G401.6 (cell line): Measurements from ENCODE around the gene COQ10B.
A peak's percentile ranks its signal among the peaks of the same experiment; 100 is the strongest.
"Not testable (repeated sequence)": the region's sequence is repeated elsewhere in the genome, so short reads cannot be mapped to it uniquely, and the experiment has no call there.

Experiments used
- FAIRE-seq: peaks from 2 replicates; lab custom pipeline; 2012; peaks lifted over from hg19 to GRCh38; lab: Jason Lieb, UNC

COQ10B gene

GRCh38 chr2:197452754-197453122 lies 614 bp upstream of the COQ10B start:
- FAIRE-seq: no peak

GRCh38 chr2:197453914-197454398 lies 604 bp downstream of the COQ10B start:
- FAIRE-seq: no peak

GRCh38 chr2:197454923-197455322 lies 1.6 kb downstream of the COQ10B start:
- FAIRE-seq: no peak

GRCh38 chr2:197455428-197455827 lies 2.1 kb downstream of the COQ10B start:
- no peak for FAIRE-seq

- FAIRE-seq: no peak
Observed at GRCh38 chr2:197460649-197461048, 7.3 kb downstream of the COQ10B start.

GRCh38 chr2:197461057-197461456 lies 7.7 kb downstream of the COQ10B start:
- FAIRE-seq: no peak

GRCh38 chr2:197464175-197464574 lies 10.8 kb downstream of the COQ10B start:
- FAIRE-seq: no peak

DNA sequence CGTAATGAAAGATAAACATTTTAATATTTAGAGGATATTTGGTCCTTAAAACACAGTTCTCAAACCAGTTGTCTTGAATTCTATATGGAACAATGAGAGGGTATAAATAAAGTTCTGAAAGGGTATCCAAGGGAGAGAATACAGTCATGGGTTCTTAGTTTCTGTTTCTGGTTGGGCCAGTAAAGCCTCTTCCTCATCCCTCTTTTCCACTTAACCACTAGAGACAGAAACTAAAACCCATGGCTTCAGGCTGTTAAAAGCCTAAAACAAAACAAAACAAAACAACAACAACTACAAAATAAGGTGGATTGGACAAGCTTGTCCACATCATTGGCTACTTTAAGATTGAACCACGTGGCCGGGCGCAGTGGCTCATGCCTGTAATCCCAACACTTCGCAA lies 18.8 kb downstream of the COQ10B start:
- FAIRE-seq: no peak

GRCh38 chr2:197477797-197478196 lies 24.4 kb downstream of the COQ10B start:
- no peak for FAIRE-seq

- FAIRE-seq: no peak
Observed at GRCh38 chr2:197480165-197481036, 27.0 kb downstream of the COQ10B start.

DNA sequence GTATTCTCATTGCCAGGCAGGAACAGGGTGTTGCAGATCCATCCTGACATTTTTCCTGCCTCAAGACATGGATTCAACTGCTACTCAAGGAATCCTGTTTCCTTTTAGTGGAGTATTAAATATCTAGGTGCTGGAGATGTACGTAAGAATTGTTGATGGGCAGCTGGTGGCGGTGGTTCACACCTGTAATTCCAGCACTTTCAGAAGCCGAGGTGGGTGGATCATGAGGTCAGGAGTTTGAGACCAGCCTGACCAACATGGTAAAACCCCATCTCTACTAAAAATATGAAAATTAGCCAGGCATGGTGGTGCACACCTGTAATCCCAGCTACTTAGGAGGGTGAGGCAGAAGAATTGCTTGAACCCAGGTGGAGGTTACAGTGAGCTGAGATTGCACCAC lies 30.9 kb downstream of the COQ10B start:
- not testable (repeated sequence) for FAIRE-seq

DNA sequence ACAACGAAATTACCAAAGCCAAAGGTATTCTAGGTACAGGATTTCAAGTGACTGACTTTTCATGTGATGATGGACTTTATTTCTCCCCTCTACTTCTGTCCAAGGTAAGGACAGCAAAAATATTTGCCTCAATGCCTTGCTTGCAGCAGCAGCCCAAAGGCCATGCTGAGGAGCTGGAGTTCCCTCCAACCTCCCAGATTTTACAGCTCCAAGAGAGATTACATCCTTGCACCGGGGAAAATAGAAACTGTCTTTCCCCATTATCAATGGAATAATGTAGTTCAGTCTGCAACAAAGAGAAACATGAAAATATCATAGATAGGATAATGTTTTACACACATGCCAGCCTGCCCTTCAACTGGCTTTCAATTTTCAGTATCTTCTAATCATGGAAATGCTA lies 32.8 kb downstream of the COQ10B start:
- no peak for FAIRE-seq

DNA sequence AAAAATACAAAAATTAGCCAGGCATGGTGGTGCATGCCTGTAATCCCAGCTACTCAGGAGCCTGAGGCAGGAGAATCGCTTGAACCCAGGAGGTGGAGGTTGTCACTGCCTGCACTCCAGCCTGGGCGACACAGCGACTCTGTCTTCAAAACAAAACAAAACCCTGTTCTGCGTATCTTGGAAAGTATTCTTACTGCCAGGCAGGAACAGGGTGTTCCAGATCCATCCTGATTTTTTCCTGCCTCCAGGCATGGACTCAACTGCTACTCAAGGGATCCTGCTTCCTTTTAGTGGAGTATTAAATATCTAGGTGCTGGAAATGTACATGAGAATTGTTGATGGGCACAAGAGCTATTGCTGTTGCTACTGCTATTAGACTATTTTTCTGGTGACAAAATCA lies 34.0 kb downstream of the COQ10B start:
- no peak for FAIRE-seq

GRCh38 chr2:197495433-197496134 lies 42.2 kb downstream of the COQ10B start:
- FAIRE-seq: no peak

- FAIRE-seq: no peak
Observed at GRCh38 chr2:197496695-197497094, 43.3 kb downstream of the COQ10B start.

GRCh38 chr2:197497326-197497725 lies 44.0 kb downstream of the COQ10B start:
- no peak for FAIRE-seq

- FAIRE-seq: no peak
Observed at GRCh38 chr2:197498235-197498936, 45.0 kb downstream of the COQ10B start.

DNA sequence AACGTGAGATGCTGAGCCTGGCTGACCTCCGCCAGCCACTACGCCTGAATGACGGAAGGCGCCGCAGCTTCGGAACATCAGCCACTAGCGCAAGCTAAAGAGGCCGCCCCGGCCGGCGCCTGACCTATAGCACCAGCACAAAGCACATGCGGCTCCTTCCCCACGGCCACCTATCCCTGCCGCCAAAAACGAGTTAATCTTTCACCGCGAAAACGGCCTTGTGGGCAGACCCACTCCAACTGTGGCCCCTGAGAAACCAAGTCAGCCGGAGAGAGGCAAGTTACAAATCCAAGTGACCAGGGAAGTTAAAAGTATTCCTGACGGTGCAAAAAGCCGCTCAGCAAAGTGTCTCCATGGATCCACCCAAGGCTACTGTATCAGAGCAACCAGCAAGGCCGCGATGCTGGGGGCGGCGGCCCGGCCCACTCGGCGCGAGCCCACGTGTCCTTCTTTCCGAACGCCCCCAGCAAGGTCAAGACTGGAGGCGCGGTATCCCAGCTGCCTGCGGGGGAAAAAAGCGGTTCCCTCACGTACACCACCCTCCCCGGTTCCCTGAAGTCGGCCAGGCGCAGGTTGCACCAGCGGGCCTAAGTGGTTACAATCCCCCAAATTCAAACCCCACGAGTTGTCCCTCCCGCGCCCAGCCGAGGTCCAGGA lies 45.7 kb downstream of the COQ10B start:
- no peak for FAIRE-seq

DNA sequence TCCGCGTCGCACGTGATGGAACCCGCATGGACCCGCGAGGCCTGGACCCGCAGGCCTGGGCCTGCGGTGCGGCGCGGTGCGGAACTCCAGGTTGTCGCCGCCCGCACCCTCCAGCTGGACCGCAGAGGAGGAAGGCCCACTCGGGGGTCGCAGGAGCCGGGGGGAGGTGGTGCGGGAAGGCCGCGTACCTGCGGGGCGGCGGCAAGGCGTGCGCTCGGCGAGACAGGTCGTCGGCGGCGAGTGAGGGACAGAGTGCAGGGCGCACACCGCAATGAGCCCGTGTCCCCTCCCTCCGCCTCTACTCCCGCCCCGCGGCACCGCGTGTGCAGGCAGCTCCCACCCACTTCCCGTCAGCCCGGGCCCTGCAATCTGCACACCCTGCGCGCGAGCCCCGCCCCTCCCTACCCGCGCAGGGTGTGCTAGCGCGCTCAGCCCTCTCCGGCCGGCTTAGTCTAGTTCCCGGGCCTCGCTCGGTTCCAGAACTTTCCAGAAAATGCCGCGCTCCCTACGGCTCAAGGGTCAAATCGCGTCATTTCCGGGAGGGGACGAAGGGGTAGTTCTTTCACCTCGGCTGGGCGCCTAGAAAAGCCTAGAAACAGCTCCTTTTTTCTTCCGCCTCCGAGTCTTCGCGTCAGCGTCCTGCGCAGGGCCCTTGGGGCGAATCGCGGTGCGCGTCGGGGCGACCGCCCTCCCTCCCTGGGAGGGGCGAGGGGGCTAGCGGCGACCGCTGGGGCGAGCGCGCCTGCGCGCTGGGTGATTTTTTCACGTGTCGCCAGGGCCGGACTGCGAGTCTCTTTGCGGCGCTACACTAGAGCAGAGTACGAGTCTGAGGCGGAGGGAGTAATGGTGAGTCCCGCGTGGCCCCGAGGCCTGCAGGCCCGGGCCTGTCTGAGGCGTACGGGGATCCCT lies 46.5 kb downstream of the COQ10B start, which contains the start of the genes HSPD1 and HSPE1:
Gene HSPD1 (minus strand): TSS at position 247 of the 909 bp plus-strand sequence. CDS start 992 bp downstream, outside the sequence.
Gene HSPE1 (plus strand): TSS at position 786 of the 909 bp plus-strand sequence. CDS start 58 bp downstream, at position 844.
- FAIRE-seq: peak; percentile 92

- FAIRE-seq: no peak
Observed at GRCh38 chr2:197500503-197501131, 47.3 kb downstream of the COQ10B start.
